Measurements from ENCODE around the gene PRR5L.

PRR5L gene

DNA sequence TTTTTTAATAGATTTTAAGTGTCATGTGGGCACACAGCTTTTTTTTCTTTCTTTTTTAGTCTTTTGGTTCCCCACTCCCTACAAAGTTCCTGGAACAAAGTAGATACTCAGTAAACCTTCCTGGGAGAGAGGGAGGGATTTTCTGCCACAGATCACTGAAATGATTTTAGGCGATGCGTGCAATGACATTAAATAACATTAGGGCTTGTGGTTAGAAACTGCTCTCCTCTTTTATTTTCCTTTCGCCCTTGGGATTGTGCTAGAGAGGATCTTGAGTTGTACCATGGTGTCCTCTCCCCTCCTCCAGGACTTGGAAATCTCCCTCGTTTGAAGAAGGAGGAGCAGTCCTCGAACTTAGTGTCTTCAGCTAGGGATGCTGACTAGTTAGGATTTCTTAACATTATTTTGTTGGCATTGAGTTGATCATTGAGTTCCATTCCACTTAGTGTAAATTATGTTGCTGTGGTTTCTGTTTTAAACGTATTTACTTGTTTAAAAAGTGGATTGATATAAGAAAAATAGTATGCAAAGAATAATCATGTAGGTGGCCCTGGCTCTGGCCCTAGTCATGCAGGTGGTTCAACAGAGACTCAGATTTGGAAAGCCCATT is 125.6 kb downstream of the PRR5L start:
- TF ChIP-seq, protein P1, sequence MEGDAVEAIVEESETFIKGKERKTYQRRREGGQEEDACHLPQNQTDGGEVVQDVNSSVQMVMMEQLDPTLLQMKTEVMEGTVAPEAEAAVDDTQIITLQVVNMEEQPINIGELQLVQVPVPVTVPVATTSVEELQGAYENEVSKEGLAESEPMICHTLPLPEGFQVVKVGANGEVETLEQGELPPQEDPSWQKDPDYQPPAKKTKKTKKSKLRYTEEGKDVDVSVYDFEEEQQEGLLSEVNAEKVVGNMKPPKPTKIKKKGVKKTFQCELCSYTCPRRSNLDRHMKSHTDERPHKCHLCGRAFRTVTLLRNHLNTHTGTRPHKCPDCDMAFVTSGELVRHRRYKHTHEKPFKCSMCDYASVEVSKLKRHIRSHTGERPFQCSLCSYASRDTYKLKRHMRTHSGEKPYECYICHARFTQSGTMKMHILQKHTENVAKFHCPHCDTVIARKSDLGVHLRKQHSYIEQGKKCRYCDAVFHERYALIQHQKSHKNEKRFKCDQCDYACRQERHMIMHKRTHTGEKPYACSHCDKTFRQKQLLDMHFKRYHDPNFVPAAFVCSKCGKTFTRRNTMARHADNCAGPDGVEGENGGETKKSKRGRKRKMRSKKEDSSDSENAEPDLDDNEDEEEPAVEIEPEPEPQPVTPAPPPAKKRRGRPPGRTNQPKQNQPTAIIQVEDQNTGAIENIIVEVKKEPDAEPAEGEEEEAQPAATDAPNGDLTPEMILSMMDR (IDR thresholded peaks at IDR 0.05; ENCODE audit: low read depth, low read length): no peak
- DNase-seq (ENCODE audit: low read depth in 2 of 2): peak; percentile 18 to 44
- no peak overlapping the region for H3K4me3 ChIP-seq (replicated peaks in 1 of 2; ENCODE audit: low read depth in 2 of 2, low read length in 2 of 2)

DNA sequence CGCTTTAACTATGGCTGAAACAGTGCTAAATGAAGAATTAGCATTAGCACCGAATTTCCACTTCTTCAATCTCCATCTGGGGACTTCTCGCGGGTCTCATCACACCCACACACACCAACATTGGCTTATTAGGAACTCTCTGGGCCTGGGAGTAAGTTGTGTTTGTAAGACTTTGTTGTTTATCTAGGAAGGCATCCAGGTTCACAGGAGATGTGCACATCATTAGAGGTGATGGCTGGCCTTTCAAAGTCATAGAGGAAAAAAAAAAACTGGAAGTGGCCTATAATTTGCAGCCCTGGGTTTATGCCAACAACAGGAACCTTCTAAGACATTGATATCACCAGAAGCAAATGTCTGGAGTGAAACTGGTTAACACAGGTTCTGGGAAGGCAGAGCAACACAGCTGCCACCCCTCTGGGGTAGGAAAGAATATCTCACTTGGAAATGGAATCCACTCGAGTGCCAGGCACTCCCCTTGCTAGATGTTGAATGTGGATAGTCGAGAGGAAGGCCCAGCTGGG is 129.5 kb downstream of the PRR5L start:
- peak in 1 of 2 donors; percentile 68 for DNase-seq (ENCODE audit: low read depth in 2 of 2)
- TF ChIP-seq, protein P1 (IDR thresholded peaks at IDR 0.05; ENCODE audit: low read depth, low read length): no peak
- H3K4me3 ChIP-seq (replicated peaks in 1 of 2; ENCODE audit: low read depth in 2 of 2, low read length in 2 of 2): no peak overlapping the region

DNA sequence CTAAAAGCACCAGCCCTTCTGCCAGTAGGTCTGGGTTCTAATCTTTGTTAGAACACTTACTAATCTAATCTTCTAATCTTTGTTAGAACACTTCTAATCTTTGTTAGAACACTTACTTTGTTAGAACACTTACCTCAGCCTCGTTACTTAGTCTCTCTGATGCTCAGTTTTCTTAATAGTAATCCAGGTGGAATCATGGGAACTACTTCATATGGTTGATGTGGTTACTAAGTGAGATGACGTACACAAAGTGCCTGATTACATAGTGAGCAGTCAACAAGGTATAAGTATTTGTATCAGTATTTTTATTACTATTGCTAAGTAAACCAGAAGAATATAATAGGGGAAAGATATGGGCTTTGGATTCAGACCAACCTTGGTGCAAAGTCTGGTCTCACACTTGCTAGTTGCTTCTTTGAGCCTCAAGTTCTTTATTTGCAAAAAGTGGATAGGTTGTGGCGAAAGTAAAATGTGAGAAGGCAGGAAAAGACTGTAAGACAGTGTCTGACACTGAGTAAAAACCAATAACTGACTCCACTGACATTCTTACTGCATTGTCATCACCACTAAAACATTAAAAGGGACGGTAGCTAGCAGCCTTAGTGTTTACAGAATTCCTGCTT is 130.2 kb downstream of the PRR5L start:
- DNase-seq (ENCODE audit: low read depth in 2 of 2): no peak
- TF ChIP-seq, protein P1 (IDR thresholded peaks at IDR 0.05; ENCODE audit: low read depth, low read length): no peak
- no peak overlapping the region for H3K4me3 ChIP-seq (replicated peaks in 1 of 2; ENCODE audit: low read depth in 2 of 2, low read length in 2 of 2)

DNA sequence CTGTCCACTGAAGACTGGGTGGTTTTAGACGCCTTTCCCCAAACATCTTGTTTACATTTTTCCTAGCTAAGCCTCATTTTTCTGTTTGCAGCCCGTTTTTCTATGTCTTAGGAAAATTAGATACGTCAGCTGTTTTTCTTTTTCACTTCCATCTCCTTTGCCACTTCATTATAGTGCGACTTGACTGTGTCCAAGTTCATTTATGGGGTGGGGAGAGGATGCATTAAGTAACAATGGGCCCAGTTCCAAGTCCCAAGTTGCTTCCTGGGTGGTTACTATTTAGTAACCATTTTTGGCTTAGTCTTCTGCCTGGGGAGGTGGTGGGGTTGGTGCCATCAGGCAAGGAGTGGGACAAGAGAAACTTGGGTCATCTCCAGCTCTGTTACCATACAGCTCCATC is 131.0 kb downstream of the PRR5L start:
- peak; percentile 38 to 52 for DNase-seq (ENCODE audit: low read depth in 2 of 2)
- TF ChIP-seq, protein P1 (IDR thresholded peaks at IDR 0.05; ENCODE audit: low read depth, low read length): no peak

DNA sequence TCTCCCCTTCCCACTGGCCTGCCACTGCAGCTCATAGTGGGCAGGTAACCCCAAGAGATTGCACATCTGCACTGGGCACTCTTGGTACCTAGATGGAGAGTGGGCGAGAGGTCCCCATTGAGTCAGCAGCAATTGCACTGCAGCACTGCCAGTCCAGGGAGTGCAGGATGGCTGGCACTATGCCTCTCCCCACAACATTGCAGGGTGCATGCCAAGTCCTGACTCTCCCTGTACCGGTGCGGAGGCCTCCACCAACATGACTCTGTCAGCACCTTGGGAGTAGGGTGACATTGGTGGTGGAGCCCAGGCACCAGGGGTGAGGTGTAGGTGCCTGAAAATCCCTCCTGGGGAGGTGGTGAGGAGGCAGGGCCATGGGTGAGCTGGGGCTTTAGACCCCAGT is 131.8 kb downstream of the PRR5L start:
- no peak for DNase-seq (ENCODE audit: low read depth in 2 of 2)
- H3K4me3 ChIP-seq (replicated peaks in 1 of 2; ENCODE audit: low read depth in 2 of 2, low read length in 2 of 2): no peak overlapping the region
- TF ChIP-seq, protein P1 (IDR thresholded peaks at IDR 0.05; ENCODE audit: low read depth, low read length): no peak

More for the DNA sequence above, 131.0 kb downstream of the PRR5L start:
- no peak overlapping the region for H3K4me3 ChIP-seq (replicated peaks in 1 of 2; ENCODE audit: low read depth in 2 of 2, low read length in 2 of 2)

DNA sequence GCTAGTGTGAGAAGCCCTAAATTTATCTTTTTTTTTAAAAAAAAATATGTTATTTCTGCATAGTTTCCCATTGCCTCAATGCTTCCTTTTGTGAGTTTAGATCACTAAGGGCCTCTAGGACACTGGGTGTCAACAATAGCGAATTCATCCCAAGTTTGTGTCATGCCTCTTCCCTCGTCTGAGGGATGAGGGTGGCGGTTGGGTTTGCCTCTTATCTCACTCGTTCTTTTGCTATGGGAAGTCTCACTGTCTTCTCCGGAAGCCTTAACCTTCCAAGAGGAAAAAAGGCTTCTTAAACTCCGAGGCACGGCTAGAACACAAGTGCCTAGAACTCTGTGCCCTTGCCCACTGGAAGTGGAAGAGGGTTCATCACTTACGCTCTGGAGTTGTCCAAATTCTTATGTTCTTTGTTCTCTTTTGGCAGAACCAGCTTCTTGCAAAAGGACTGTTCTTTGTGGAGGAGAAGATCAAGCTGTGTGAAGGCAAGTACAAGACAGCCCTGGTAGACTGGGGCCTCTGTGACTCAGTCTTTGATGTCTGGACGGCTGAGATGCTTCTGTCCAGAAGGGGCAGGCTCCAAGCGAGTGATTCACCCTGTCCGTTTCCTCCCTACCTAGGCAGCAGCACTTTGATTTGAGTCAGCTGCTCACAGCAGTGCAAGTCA is 135.5 kb downstream of the PRR5L start:
- peak; percentile 96 to 98 for DNase-seq (ENCODE audit: low read depth in 2 of 2)
- TF ChIP-seq, protein P1 (IDR thresholded peaks at IDR 0.05; ENCODE audit: low read depth, low read length): no peak
- peak overlapping the region in 1 of 2 donors; percentile 44 for H3K4me3 ChIP-seq (replicated peaks in 1 of 2; ENCODE audit: low read depth in 2 of 2, low read length in 2 of 2)

All from cardiac fibroblast (primary cell).